GM23248 (cell line): ENCODE data around the gene TSPAN9.

ENCODE experiments used
- EZH2 ChIP-seq: fragments of 200-600 bp; sonication (generic); IDR thresholded peaks from 2 replicates; pipeline ENCODE4 v1.6.1; 2018; ENCODE audit warnings: antibody characterized with exemption, mild to moderate bottlenecking; ENCODE audit not compliant: insufficient read depth, poor library complexity, severe bottlenecking
- EZH2phosphoT487 ChIP-seq: fragments of 200-600 bp; sonication (generic); IDR thresholded peaks from 2 replicates; pipeline ENCODE4 v1.6.1; 2018; ENCODE audit warnings: antibody characterized with exemption, moderate library complexity, mild to moderate bottlenecking, low read depth; ENCODE audit not compliant: insufficient read depth

- no peak for TF ChIP-seq EZH2
- TF ChIP-seq EZH2phosphoT487: no peak
Observed at GRCh38 chr12:3251691-3252090, 174.5 kb downstream of the TSPAN9 start.
